Endothelial cell of umbilical vein (primary cell): ENCODE results near the gene NPAT. TPM values are rescaled to one million over a fixed set of nuclear protein-coding genes. Genes with fewer than 3 reads are reported as not detected.

Experiments
- BruUV-seq: library from RNA; stranded (reverse); fragments of 400-500 nt; replicated peaks from 2 replicates; lab custom pipeline; 2021; lab: Mats Ljungman, UMichigan
- CTCF ChIA-PET: fragments of 300-600, 350-600 bp; sonication (Branson Sonifier 250); formaldehyde crosslinking; loops from one replicate; lab custom pipeline; 2021; ENCODE audit warnings: antibody characterized with exemption, inconsistent platforms; lab: Charles Lee
- POLR2A ChIA-PET: fragments of 300-600, 350-600 bp; sonication (Branson Sonifier 250); formaldehyde crosslinking; loops from one replicate; lab custom pipeline; 2021; ENCODE audit warnings: antibody characterized with exemption, inconsistent platforms; lab: Charles Lee
- DNase-seq: peaks from one replicate; pipeline ENCODE4 v3.0.0-alpha.2; 2011; ENCODE audit warnings: low read depth, low spot score
- FAIRE-seq: peaks from 2 replicates; lab custom pipeline; 2011; peaks lifted over from hg19 to GRCh38; lab: Jason Lieb, UNC
- H2AFZ ChIP-seq: 2 replicates; pipeline ENCODE4 v1.6.0; 2012; ENCODE audit warnings: low read depth, low read length, control low read depth, inconsistent platforms
- H3K27ac ChIP-seq: 2 replicates; pipeline ENCODE4 v1.5.1; 2011; ENCODE audit warnings: low read depth, mild to moderate bottlenecking, control low read depth, low read length, moderate library complexity; ENCODE audit not compliant: insufficient read depth
- H3K27me3 ChIP-seq, 2 experiments: 2 replicates each; pipeline versions ENCODE4 v1.6.0 to v1.6.1; 2011; ENCODE audit warnings: low read length in 2 of 2, mixed read lengths in 1 of 2; ENCODE audit not compliant: control insufficient read depth in 2 of 2, insufficient read depth in 2 of 2
- H3K36me3 ChIP-seq, 2 experiments: 2 replicates in 1 of 2; 3 replicates in 1 of 2; pipeline ENCODE4 v1.5.1; 2011; ENCODE audit warnings: low read length in 2 of 2, mild to moderate bottlenecking in 1 of 2, moderate library complexity in 1 of 2; ENCODE audit not compliant: control insufficient read depth in 2 of 2, insufficient read depth in 2 of 2; ENCODE audit errors: extremely low read depth in 1 of 2
- H3K4me1 ChIP-seq: 3 replicates; pipeline ENCODE4 v1.5.1; 2011; ENCODE audit warnings: mild to moderate bottlenecking, low read length; ENCODE audit not compliant: control insufficient read depth, insufficient read depth; ENCODE audit errors: extremely low read depth
- H3K4me2 ChIP-seq: 2 replicates; pipeline ENCODE4 v1.6.1; 2011; ENCODE audit warnings: low read length, control low read depth, mixed read lengths; ENCODE audit not compliant: insufficient read depth
- H3K4me3 ChIP-seq, 3 experiments: fragments of 200-600 bp in 1 of 3; sonication (generic), shearing (Covaris generic) in 1 of 3; replicated peaks in 1 of 3; 2 replicates each; pipeline ENCODE4 v1.5.1; 2011 to 2016; ENCODE audit warnings: control low read depth in 3 of 3, low read length in 3 of 3, mild to moderate bottlenecking in 2 of 3, inconsistent platforms in 1 of 3, low read depth in 1 of 3, moderate library complexity in 1 of 3; ENCODE audit not compliant: insufficient read depth in 1 of 3
- H3K79me2 ChIP-seq: 2 replicates; pipeline ENCODE4 v1.6.0; 2012; ENCODE audit warnings: low read length, inconsistent platforms; ENCODE audit not compliant: control insufficient read depth, insufficient read depth
- H3K9ac ChIP-seq: replicated peaks from 2 replicates; pipeline ENCODE3; 2011; ENCODE audit warnings: low read length, control low read depth; ENCODE audit not compliant: insufficient read depth; ENCODE audit errors: extremely low read depth
- H3K9me1 ChIP-seq: replicated peaks from 3 replicates; pipeline ENCODE4 v1.6.0; 2011; ENCODE audit warnings: mild to moderate bottlenecking, low read length; ENCODE audit not compliant: control insufficient read depth, insufficient read depth; ENCODE audit errors: extremely low read depth
- H3K9me3 ChIP-seq: replicated peaks from 2 replicates; pipeline ENCODE4 v1.5.1; 2012; ENCODE audit warnings: low read length, inconsistent platforms; ENCODE audit not compliant: control insufficient read depth, insufficient read depth
- H4K20me1 ChIP-seq: replicated peaks from 2 replicates; pipeline ENCODE3; 2011; ENCODE audit warnings: mild to moderate bottlenecking, low read length; ENCODE audit not compliant: control insufficient read depth, insufficient read depth; ENCODE audit errors: extremely low read depth
- CTCF ChIP-seq, 2 donors: IDR thresholded peaks; 1 replicate in 1 of 2; 2 replicates in 1 of 2; pipeline ENCODE4 v1.5.1; 2011; ENCODE audit warnings: low read length in 2 of 2, mild to moderate bottlenecking in 2 of 2, moderate library complexity in 2 of 2, control low read depth in 1 of 2, inconsistent platforms in 1 of 2, low read depth in 1 of 2; ENCODE audit not compliant: insufficient read depth in 1 of 2; ENCODE audit errors: extremely low read depth in 1 of 2
- EZH2 ChIP-seq: IDR thresholded peaks from 2 replicates; pipeline ENCODE4 v1.6.1; 2012; ENCODE audit warnings: borderline replicate concordance, low read depth, mild to moderate bottlenecking, moderate library complexity, low read length, inconsistent platforms; ENCODE audit not compliant: severe bottlenecking
- FOS ChIP-seq: IDR thresholded peaks from 2 replicates; pipeline ENCODE4 v1.6.1; 2011; ENCODE audit warnings: mild to moderate bottlenecking, low read length, moderate library complexity, borderline replicate concordance; ENCODE audit not compliant: insufficient read depth
- GATA2 ChIP-seq: IDR thresholded peaks from 2 replicates; pipeline ENCODE4 v1.7.0; 2011; ENCODE audit warnings: low read depth, mild to moderate bottlenecking, moderate library complexity, mixed read lengths, low read length; ENCODE audit not compliant: insufficient read length, insufficient read depth
- JUN ChIP-seq: IDR thresholded peaks from 2 replicates; pipeline ENCODE4 v1.6.1; 2011; ENCODE audit warnings: borderline replicate concordance, low read depth; ENCODE audit not compliant: insufficient read length, insufficient read depth
- MAX ChIP-seq: IDR thresholded peaks from 2 replicates; pipeline ENCODE4 v1.6.1; 2011; ENCODE audit not compliant: insufficient read depth, insufficient read length
- MYC ChIP-seq: IDR thresholded peaks from one replicate; pipeline ENCODE4 v1.6.1; 2011; ENCODE audit warnings: mild to moderate bottlenecking, low read depth, low read length
- POLR2A ChIP-seq: IDR thresholded peaks from 2 replicates; pipeline ENCODE4 v1.6.1; 2012; ENCODE audit warnings: low read depth, mild to moderate bottlenecking, control low read depth, low read length
- POLR2AphosphoS5 ChIP-seq: IDR thresholded peaks from 2 replicates; pipeline ENCODE4 v1.6.1; 2012; ENCODE audit warnings: low read depth, mild to moderate bottlenecking, control low read depth, low read length, moderate library complexity; ENCODE audit not compliant: insufficient read depth
- dilution Hi-C: fragments of 300-500 bp; cut with MboI; formaldehyde crosslinking; loops from one replicate; pipeline ENCODE4 v1.15.0; 2019; ENCODE audit warnings: low sequenced_read_pairs; ENCODE audit not compliant: extremely low pct_ligation_motif_present
- intact Hi-C: fragments of 100-400 bp; cut with micrococcal nuclease; formaldehyde crosslinking; loops from one replicate; pipeline ENCODE4 v1.10.0; 2022
- polyA plus RNA-seq, 4 experiments: library from polyadenylated mRNA; depleted of rRNA in 3 of 4; stranded (reverse) in 3 of 4; unstranded in 1 of 4; fragments of >200 nt; gene quantifications; 2 replicates each; pipeline versions ENCODE4 v1.2.1 to v1.2.3, GENCODE V29; 2011 to 2012; ENCODE audit warnings: missing spikeins in 1 of 4
- total RNA-seq: library from RNA; stranded (reverse); gene quantifications from 2 replicates; pipeline ENCODE4 v1.2.3, GENCODE V29; 2021

Gene NPAT
- total and polyA plus RNA-seq, 2 donors (not counting 3 experiments of a cell fraction or from before 2014, with no cell fraction given): 4.4 to 19.0 TPM

- dilution Hi-C loops: no loop called here
- BruUV-seq: no TSS peak
- Histone ChIP-seq H3K27me3 (no peaks in the 10 kb centered on the region), H3K4me3 (no peak overlapping the region), H3K36me3 (no peaks in the 10 kb centered on the region), H4K20me1 (no peaks in the 10 kb centered on the region), H2AFZ (no peak overlapping the region), H3K4me2 (no peak overlapping the region), H3K4me1 (no peaks in the 10 kb centered on the region), H3K79me2 (no peaks in the 10 kb centered on the region), H3K27ac (no peak overlapping the region), H3K9me1 (no peaks in the 10 kb centered on the region), H3K9ac (no peak overlapping the region), H3K9me3 (no peaks in the 10 kb centered on the region)
- POLR2A ChIA-PET: no interaction called here
- CTCF ChIA-PET: interaction anchor here (0.9 to 1.0 kb wide), 2 partner anchors 15 to 533 kb away, joined by 3 to 5 read pairs; no protein-coding TSS in a partner anchor
- TF ChIP-seq POLR2AphosphoS5: peak; percentile 15
- TF ChIP-seq FOS: no peak
- TF ChIP-seq POLR2A: no peak
- TF ChIP-seq EZH2: no peak
- FAIRE-seq (peak; percentile 80), DNase-seq (peak; percentile 93)
- intact Hi-C loops: loop anchor here (10.0 kb wide), 1 partner anchor 1579 kb away; no protein-coding TSS in a partner anchor
Observed at GRCh38 chr11:108115500-108116140, 106.8 kb downstream of the NPAT start.

DNA sequence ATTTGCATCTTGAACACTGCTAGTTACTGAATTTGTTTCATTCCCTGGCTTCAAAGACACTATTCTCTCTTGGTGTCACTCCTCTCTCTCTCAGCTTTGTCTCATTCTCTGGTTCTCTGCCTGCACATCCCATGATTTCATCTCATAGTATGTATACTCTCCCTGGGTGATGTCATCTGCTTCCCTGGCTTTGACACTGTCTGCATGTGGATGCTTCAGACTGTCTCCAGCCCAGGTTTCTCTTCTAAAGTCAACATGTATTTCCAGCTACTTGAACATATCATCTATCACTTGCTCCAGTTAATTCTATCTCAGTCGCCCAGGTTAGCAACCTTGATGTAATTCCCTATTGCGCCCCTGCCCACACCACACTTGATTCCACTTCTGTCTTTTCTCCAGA lies 110.4 kb downstream of the NPAT start:
- H3K9ac ChIP-seq: no peak overlapping the region
- no peak overlapping the region for H3K4me3 ChIP-seq
- ChIA-PET POLR2A (no interaction called here), CTCF (interaction anchor here (1.4 kb wide), 1 partner anchor 544 kb away, joined by 3 read pairs; no protein-coding TSS in a partner anchor)
- DNase-seq (no peak), FAIRE-seq (no peak)
- H3K4me2 ChIP-seq: no peak overlapping the region
- no peak overlapping the region for H3K27ac ChIP-seq
- no peaks in the 10 kb centered on the region for H3K9me1 ChIP-seq
- no peak overlapping the region for H2AFZ ChIP-seq
- BruUV-seq: no TSS peak
- H3K36me3 ChIP-seq: no peaks in the 10 kb centered on the region
- H3K27me3 ChIP-seq: no peaks in the 10 kb centered on the region
- dilution Hi-C loops (no loop called here), intact Hi-C loops (loop anchor here (10.0 kb wide), 1 partner anchor 1583 kb away; no protein-coding TSS in a partner anchor)
- H3K79me2 ChIP-seq: no peaks in the 10 kb centered on the region
- no peaks in the 10 kb centered on the region for H3K4me1 ChIP-seq
- H3K9me3 ChIP-seq: no peaks in the 10 kb centered on the region
- TF ChIP-seq EZH2: no peak
- no peak for TF ChIP-seq MAX
- no peak for TF ChIP-seq POLR2AphosphoS5
- no peak for TF ChIP-seq CTCF (IDR thresholded peaks at IDR 0.05; ENCODE audit: extremely low read depth in 1 of 2, insufficient read depth in 1 of 2, low read depth in 1 of 2, low read length in 2 of 2)
- TF ChIP-seq JUN: no peak
- no peak for TF ChIP-seq GATA2
- TF ChIP-seq MYC: no peak
- no peak for TF ChIP-seq FOS
- TF ChIP-seq POLR2A: no peak
- no peaks in the 10 kb centered on the region for H4K20me1 ChIP-seq
